NT2/D1 (cell line): ENCODE measurements around the gene MFAP2.

ENCODE experiments used
- SUZ12 ChIP-seq: IDR thresholded peaks from 2 replicates; pipeline ENCODE4 v1.6.1; 2011; ENCODE audit not compliant: insufficient read length, insufficient read depth; ENCODE audit errors: extremely low read depth
- YY1 ChIP-seq: IDR thresholded peaks from 2 replicates; pipeline ENCODE4 v1.6.1; 2011; ENCODE audit not compliant: insufficient read length, insufficient read depth
- ZNF274 ChIP-seq: IDR thresholded peaks from 2 replicates; pipeline ENCODE4 v1.6.1; 2011; ENCODE audit warnings: mild to moderate bottlenecking, low read depth, low read length

GRCh38 chr1:17023573-17023972, 43.2 kb upstream of the MFAP2 start:
- TF ChIP-seq SUZ12: no peak
- no peak for TF ChIP-seq ZNF274
- no peak for TF ChIP-seq YY1
